ENCODE results near the gene CMAS.

Gene CMAS

GRCh38 chr12:22042976-22043669 lies 2.9 kb upstream of the CMAS start:
- no peaks in the 10 kb centered on the region for H3K36me3 ChIP-seq (replicated peaks)
- no peaks in the 10 kb centered on the region for H3K27me3 ChIP-seq (replicated peaks)
- DNase-seq = peak; percentile 20
- TF ChIP-seq CTCF (IDR thresholded peaks at IDR 0.05; ENCODE audit: low read depth, low read length, missing control alignments) = no peak
- in situ Hi-C loops (cut with HindIII; ENCODE audit: low pct_ligation_motif_present, low sequenced_read_pairs) = no loop called here
- H3K4me3 ChIP-seq (ENCODE audit: low read depth, low read length) = no peak overlapping the region
- H3K27ac ChIP-seq = no peak overlapping the region

GRCh38 chr12:22043943-22044342 lies 2.1 kb upstream of the CMAS start:
- no peak for TF ChIP-seq CTCF (IDR thresholded peaks at IDR 0.05; ENCODE audit: low read depth, low read length, missing control alignments)
- H3K4me3 ChIP-seq (ENCODE audit: low read depth, low read length) = no peak overlapping the region
- H3K27me3 ChIP-seq (replicated peaks) = no peaks in the 10 kb centered on the region
- no peak for DNase-seq
- in situ Hi-C loops (cut with HindIII; ENCODE audit: low pct_ligation_motif_present, low sequenced_read_pairs) = no loop called here
- H3K36me3 ChIP-seq (replicated peaks) = no peaks in the 10 kb centered on the region
- H3K27ac ChIP-seq = no peak overlapping the region

GRCh38 chr12:22044391-22044790 lies 1.6 kb upstream of the CMAS start:
- DNase-seq = no peak
- TF ChIP-seq CTCF (IDR thresholded peaks at IDR 0.05; ENCODE audit: low read depth, low read length, missing control alignments) = no peak
- H3K27ac ChIP-seq = no peak overlapping the region
- H3K27me3 ChIP-seq (replicated peaks) = no peaks in the 10 kb centered on the region
- no peaks in the 10 kb centered on the region for H3K36me3 ChIP-seq (replicated peaks)
- no peak overlapping the region for H3K4me3 ChIP-seq (ENCODE audit: low read depth, low read length)
- in situ Hi-C loops (cut with HindIII; ENCODE audit: low pct_ligation_motif_present, low sequenced_read_pairs) = no loop called here

GRCh38 chr12:22046968-22047390 lies 961 bp downstream of the CMAS start:
- DNase-seq = no peak
- TF ChIP-seq CTCF (IDR thresholded peaks at IDR 0.05; ENCODE audit: low read depth, low read length, missing control alignments) = no peak
- peak overlapping the region; percentile 89 for H3K4me3 ChIP-seq (ENCODE audit: low read depth, low read length)
- no peaks in the 10 kb centered on the region for H3K36me3 ChIP-seq (replicated peaks)
- in situ Hi-C loops (cut with HindIII; ENCODE audit: low pct_ligation_motif_present, low sequenced_read_pairs) = no loop called here
- no peaks in the 10 kb centered on the region for H3K27me3 ChIP-seq (replicated peaks)
- peak overlapping the region; percentile 62 for H3K27ac ChIP-seq

GRCh38 chr12:22047494-22047893 lies 1.5 kb downstream of the CMAS start:
- H3K4me3 ChIP-seq (ENCODE audit: low read depth, low read length) = no peak overlapping the region
- H3K27me3 ChIP-seq (replicated peaks) = no peaks in the 10 kb centered on the region
- no peak overlapping the region for H3K27ac ChIP-seq
- H3K36me3 ChIP-seq (replicated peaks) = no peaks in the 10 kb centered on the region
- no peak for TF ChIP-seq CTCF (IDR thresholded peaks at IDR 0.05; ENCODE audit: low read depth, low read length, missing control alignments)
- DNase-seq = no peak
- in situ Hi-C loops (cut with HindIII; ENCODE audit: low pct_ligation_motif_present, low sequenced_read_pairs) = no loop called here

All from brain microvascular endothelial cell (primary cell).